ENCODE measurements around the gene NAA10. TPM values are rescaled to one million over a fixed set of nuclear protein-coding genes. Genes with fewer than 3 reads are reported as not detected.

Gene NAA10
- total RNA-seq, 4 donors from 2014 or later = 89.3 to 106 (median 95.4) TPM

- intact Hi-C loops (cut with DNase I) = no loop called here
- Histone ChIP-seq H3K4me1 (peaks cover 12 to 57% (median 40%) of the 10 kb centered on the region in 4 donors), H3K9me3 (no peaks in the 10 kb centered on the region), H3K36me3 (peaks cover 13 to 32% (median 16%) of the 10 kb centered on the region in 4 donors), H3K4me3 (no peak overlapping the region), H3K27me3 (no peaks in the 10 kb centered on the region), H3K27ac (replicated peaks in 1 of 4) (peak overlapping the region; percentile 82 to 88 (median 85))
- TF ChIP-seq POLR2A (IDR thresholded peaks at IDR 0.05; ENCODE audit: low read depth) (no peak), EP300 (IDR thresholded peaks at IDR 0.05) (no peak), CTCF (IDR thresholded peaks at IDR 0.05) (no peak), POLR2AphosphoS5 (IDR thresholded peaks at IDR 0.05) (no peak)
- 87% methylated on average over 15 of the region's 24 CpGs for WGBS
- no peak for DNase-seq (ENCODE audit: extremely low spot score)
Observed at GRCh38 chrX:153945956-153946943, 11.4 kb upstream of the NAA10 start.

- Histone ChIP-seq H3K27me3 (no peaks in the 10 kb centered on the region), H3K36me3 (peaks cover 0 to 17% (median 2%) of the 10 kb centered on the region in 4 donors), H3K4me3 (peak overlapping the region; percentile 40 to 49 (median 42)), H3K27ac (replicated peaks in 1 of 4) (peak overlapping the region in 1 of 4 donors; percentile 41), H3K4me1 (peaks cover 12 to 45% (median 31%) of the 10 kb centered on the region in 4 donors), H3K9me3 (no peaks in the 10 kb centered on the region)
- intact Hi-C loops (cut with DNase I) = no loop called here
- no peak for DNase-seq (ENCODE audit: extremely low spot score)
- TF ChIP-seq CTCF (IDR thresholded peaks at IDR 0.05) (no peak), EP300 (IDR thresholded peaks at IDR 0.05) (no peak), POLR2A (IDR thresholded peaks at IDR 0.05; ENCODE audit: low read depth) (no peak), POLR2AphosphoS5 (IDR thresholded peaks at IDR 0.05) (no peak)
- WGBS = 76% methylated on average over 6 of the region's 6 CpGs
Observed at GRCh38 chrX:153944800-153945150, 9.9 kb upstream of the NAA10 start.

- 73% methylated on average over 11 of the region's 31 CpGs for WGBS
- Histone ChIP-seq H3K27ac (replicated peaks in 1 of 4) (peak within 1 kb of the TSS in 2 of 4 donors; percentile 41 to 44), H3K36me3 (peaks cover 0 to 12% (median 0%) of the 10 kb centered on the region in 4 donors), H3K4me3 (peak within 1 kb of the TSS; percentile 40 to 49 (median 42)), H3K4me1 (peaks cover 12 to 40% (median 26%) of the 10 kb centered on the region in 4 donors), H3K27me3 (no peaks in the 10 kb centered on the region), H3K9me3 (no peaks in the 10 kb centered on the region)
- no peak for TF ChIP-seq CTCF (IDR thresholded peaks at IDR 0.05)
- TF ChIP-seq POLR2A (IDR thresholded peaks at IDR 0.05; ENCODE audit: low read depth) = no peak
- TF ChIP-seq POLR2AphosphoS5 (IDR thresholded peaks at IDR 0.05) = no peak
- no peak for TF ChIP-seq EP300 (IDR thresholded peaks at IDR 0.05)
- intact Hi-C loops (cut with DNase I) = no loop called here
- no peak for DNase-seq (ENCODE audit: extremely low spot score)
Observed at GRCh38 chrX:153944140-153944799, 9.4 kb upstream of the NAA10 start, which contains the start of gene RENBP. Gene RENBP, minus strand, starts transcription at chrX:153944643. Its CDS starts 33 bp downstream, at chrX:153944610.

GRCh38 chrX:153941336-153942252 lies 6.8 kb upstream of the NAA10 start:
- Histone ChIP-seq H3K27ac (replicated peaks in 1 of 4) (no peak overlapping the region), H3K36me3 (no peaks in the 10 kb centered on the region), H3K27me3 (no peaks in the 10 kb centered on the region), H3K4me3 (peak overlapping the region in 2 of 4 donors; percentile 9 to 25), H3K4me1 (peaks cover 0 to 13% (median 8%) of the 10 kb centered on the region in 4 donors), H3K9me3 (no peaks in the 10 kb centered on the region)
- intact Hi-C loops (cut with DNase I) = no loop called here
- 54% methylated on average over 20 of the region's 23 CpGs for WGBS
- TF ChIP-seq CTCF (IDR thresholded peaks at IDR 0.05) (no peak), POLR2AphosphoS5 (IDR thresholded peaks at IDR 0.05) (no peak), EP300 (IDR thresholded peaks at IDR 0.05) (no peak), POLR2A (IDR thresholded peaks at IDR 0.05; ENCODE audit: low read depth) (no peak)
- DNase-seq (ENCODE audit: extremely low spot score) = no peak

All from esophagus muscularis mucosa (tissue), 4 donors.